Transverse colon (tissue), 4 donors: ENCODE data around the gene TGFBI. TPM values are rescaled to one million over a fixed set of nuclear protein-coding genes. Genes with fewer than 3 reads are reported as not detected.
A peak's percentile ranks its signal among the peaks of the same experiment; 100 is the strongest.

Source experiments
- DNase-seq: peaks from one replicate; pipeline ENCODE4 v3.0.0-alpha.2; 2019
- H3K27ac ChIP-seq, 4 donors: fragments of 200-600 bp; sonication (generic); 2 replicates each; pipeline ENCODE4 v1.5.1; 2016 to 2018; ENCODE audit warnings: inconsistent platforms in 4 of 4
- H3K27me3 ChIP-seq: fragments of 200-600 bp; sonication (generic); 2 replicates; pipeline ENCODE4 v1.5.1; 2017; ENCODE audit warnings: inconsistent platforms
- H3K36me3 ChIP-seq, 4 donors: fragments of 200-600 bp; sonication (generic); 2 replicates each; pipeline ENCODE4 v1.5.1; 2017 to 2019; ENCODE audit warnings: inconsistent platforms in 4 of 4
- H3K4me1 ChIP-seq, 4 donors: fragments of 200-600 bp; sonication (generic); 2 replicates each; pipeline ENCODE4 v1.5.1; 2017 to 2020; ENCODE audit warnings: inconsistent platforms in 4 of 4
- H3K4me3 ChIP-seq, 4 donors: fragments of 200-600 bp; sonication (generic); 1 replicate in 1 of 4; 2 replicates in 3 of 4; pipeline versions ENCODE4 v1.5.1 to v1.6.1; 2017 to 2019; ENCODE audit warnings: inconsistent platforms in 4 of 4
- H3K9me3 ChIP-seq, 2 donors: fragments of 200-600 bp; sonication (generic); 2 replicates each; pipeline ENCODE4 v1.5.1; 2017 to 2019; ENCODE audit warnings: inconsistent platforms in 2 of 2
- CTCF ChIP-seq, 5 experiments: fragments of 200-600 bp in 3 of 5; fragments of 450-650 bp in 2 of 5; sonication (generic) in 3 of 5; IDR thresholded peaks; 1 replicate in 2 of 5; 2 replicates in 3 of 5; pipeline ENCODE4 v1.5.1; 2016 to 2017; ENCODE audit warnings: antibody characterized with exemption in 5 of 5, inconsistent platforms in 3 of 5, mild to moderate bottlenecking in 2 of 5, moderate library complexity in 1 of 5
- EP300 ChIP-seq: sonication (generic); formaldehyde crosslinking; IDR thresholded peaks from one replicate; pipeline ENCODE4 v1.6.1; 2017; ENCODE audit warnings: antibody characterized with exemption, low read depth
- POLR2A ChIP-seq: fragments of 450-650 bp; IDR thresholded peaks from one replicate; pipeline ENCODE4 v1.6.1; 2016; ENCODE audit warnings: antibody characterized with exemption, mild to moderate bottlenecking, moderate library complexity
- POLR2AphosphoS5 ChIP-seq, 3 donors: sonication (generic); formaldehyde crosslinking; IDR thresholded peaks; one replicate each; pipeline ENCODE4 v1.6.1; 2016; ENCODE audit warnings: antibody characterized with exemption in 3 of 3
- WGBS, 2 donors: methylation state at CpG; one replicate each; pipeline ENCODE4 v1.1.5; 2018; ENCODE audit warnings: low coverage in 1 of 2; 5-methylcytosine and 5-hydroxymethylcytosine counted together
- in situ Hi-C, 4 donors: fragments of 200-750 bp; cut with MboI; loops; one replicate each; pipeline versions ENCODE4 v1.15.0 to v1.15.1; 2017; ENCODE audit warnings: low sequenced_read_pairs in 3 of 4, low pct_ligation_motif_present in 1 of 4, low pct_unique_long_range_greater_than_20kb in 1 of 4
- intact Hi-C: fragments of 100-400 bp; cut with DNase I; formaldehyde crosslinking; loops from one replicate; pipeline ENCODE4 v1.15.1; 2023; ENCODE audit warnings: low total_unique reads
- total RNA-seq, 4 donors: library from RNA; depleted of rRNA; stranded (reverse); fragments of >200 nt; gene quantifications; one replicate each; pipeline ENCODE4 v1.1.0, GENCODE V29; 2016

The TGFBI gene
- total RNA-seq, 4 donors from 2014 or later: 22.4 to 79.6 (median 29.8) TPM

DNA sequence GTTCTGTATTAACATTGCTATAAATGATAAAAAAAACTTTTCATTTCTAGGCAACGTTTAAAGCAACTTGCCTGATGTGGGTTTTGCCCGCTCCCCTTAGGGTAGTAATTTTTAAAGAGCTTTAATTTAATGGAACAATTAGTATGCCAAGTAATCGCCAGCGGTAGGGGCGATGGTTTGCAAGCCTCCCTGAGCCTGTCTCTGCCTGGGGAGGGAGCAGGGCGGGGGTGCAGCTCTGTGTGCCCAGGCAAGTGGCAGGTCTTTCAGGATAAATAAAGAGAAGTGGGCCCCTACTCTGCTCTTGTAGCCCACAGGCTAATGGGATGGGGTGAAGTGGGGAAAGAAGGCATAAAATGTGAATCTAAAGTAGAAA lies 13.8 kb upstream of the TGFBI start:
- peak overlapping the region in 3 of 4 donors; percentile 55 to 66 (median 64) for H3K27ac ChIP-seq
- intact Hi-C loops: no loop called here
- in situ Hi-C loops: no loop called here
- DNase-seq: no peak
- no peaks in the 10 kb centered on the region for H3K36me3 ChIP-seq
- TF ChIP-seq CTCF (IDR thresholded peaks at IDR 0.05) (no peak), EP300 (no peak), POLR2AphosphoS5 (IDR thresholded peaks at IDR 0.05) (no peak), POLR2A (no peak)
- no peak overlapping the region for H3K4me3 ChIP-seq
- peaks cover 6 to 36% (median 14%) of the 10 kb centered on the region in 4 donors for H3K4me1 ChIP-seq
- WGBS, 2 donors: 67 to 81% methylated on average over 6 of the region's 6 CpGs
- no peaks in the 10 kb centered on the region for H3K27me3 ChIP-seq
- H3K9me3 ChIP-seq: no peaks in the 10 kb centered on the region

GRCh38 chr5:136015966-136016650 lies 12.7 kb upstream of the TGFBI start:
- WGBS, 2 donors: 67 to 89% methylated on average over 2 of the region's 2 CpGs
- Histone ChIP-seq H3K27me3 (no peaks in the 10 kb centered on the region), H3K27ac (peak overlapping the region in 1 of 4 donors; percentile 55), H3K9me3 (no peaks in the 10 kb centered on the region), H3K4me1 (peaks cover 6 to 40% (median 14%) of the 10 kb centered on the region in 4 donors), H3K4me3 (no peak overlapping the region), H3K36me3 (no peaks in the 10 kb centered on the region)
- in situ Hi-C loops (no loop called here), intact Hi-C loops (no loop called here)
- no peak for TF ChIP-seq POLR2A
- no peak for TF ChIP-seq POLR2AphosphoS5 (IDR thresholded peaks at IDR 0.05)
- no peak for TF ChIP-seq EP300
- TF ChIP-seq CTCF (IDR thresholded peaks at IDR 0.05): no peak
- no peak for DNase-seq

- H3K27me3 ChIP-seq: no peaks in the 10 kb centered on the region
- no peak for DNase-seq
- H3K9me3 ChIP-seq: no peaks in the 10 kb centered on the region
- in situ Hi-C loops: no loop called here
- no peaks in the 10 kb centered on the region for H3K36me3 ChIP-seq
- TF ChIP-seq EP300: no peak
- TF ChIP-seq CTCF (IDR thresholded peaks at IDR 0.05): no peak
- no peak for TF ChIP-seq POLR2A
- TF ChIP-seq POLR2AphosphoS5 (IDR thresholded peaks at IDR 0.05): no peak
- no peak overlapping the region for H3K4me3 ChIP-seq
- H3K4me1 ChIP-seq: peaks cover 0 to 33% (median 12%) of the 10 kb centered on the region in 4 donors
- intact Hi-C loops: no loop called here
- WGBS, 2 donors: 67 to 84% methylated on average over 1 to 2 of the region's 2 CpGs
- H3K27ac ChIP-seq: no peak overlapping the region
Observed at GRCh38 chr5:136016945-136017530, 11.8 kb upstream of the TGFBI start.

GRCh38 chr5:136018814-136019783 lies 9.7 kb upstream of the TGFBI start:
- intact Hi-C loops: no loop called here

More at GRCh38 chr5:136018814-136019783, 9.7 kb upstream of the TGFBI start:
- TF ChIP-seq EP300 (no peak), POLR2AphosphoS5 (IDR thresholded peaks at IDR 0.05) (peak; percentile 38 to 51 (median 47))
- Histone ChIP-seq H3K36me3 (no peaks in the 10 kb centered on the region), H3K27ac (peak overlapping the region; percentile 57 to 71 (median 64)), H3K4me3 (no peak overlapping the region), H3K4me1 (peaks cover 0 to 25% (median 10%) of the 10 kb centered on the region in 4 donors), H3K9me3 (no peaks in the 10 kb centered on the region), H3K27me3 (no peaks in the 10 kb centered on the region)
- 64 to 67% methylated on average over 11 of the region's 11 CpGs for WGBS, 2 donors
- in situ Hi-C loops: no loop called here
- peak; percentile 33 for DNase-seq
